Activated T-cell treated with anti-CD3 and anti-CD28 coated beads, Interleukin-2, amount 50 U/mL, for 72 hours (primary cell): ENCODE measurements around the gene CRIM1. TPM values are rescaled to one million over a fixed set of nuclear protein-coding genes. Genes with fewer than 3 reads are reported as not detected.
A peak's percentile ranks its signal among the peaks of the same experiment; 100 is the strongest.
"Not testable (repeated sequence)": the region's sequence is repeated elsewhere in the genome, so short reads cannot be mapped to it uniquely, and the experiment has no call there.

Source experiments
- ATAC-seq, 2 donors: fragments of 150-1000 bp; cut with Tn5 transposase; replicated peaks in 1 of 2; 2 replicates each; pipeline ENCODE4 v1.10.0; 2021; ENCODE audit warnings: moderate library complexity in 2 of 2, mild to moderate bottlenecking in 1 of 2
- DNase-seq, 2 donors: peaks; one replicate each; pipeline ENCODE4 v3.0.0; 2021 to 2022; ENCODE audit warnings: mixed read lengths in 1 of 2
- H3K27ac Mint-ChIP-seq: one replicate; pipeline ENCODE4 v1.8.0; 2022; ENCODE audit warnings: mild to moderate bottlenecking, moderate library complexity, mixed read lengths
- H3K27me3 Mint-ChIP-seq: one replicate; pipeline ENCODE4 v1.8.0; 2022; ENCODE audit warnings: low read depth, mixed read lengths
- H3K36me3 Mint-ChIP-seq, 2 donors: one replicate each; pipeline ENCODE4 v1.8.0; 2022; ENCODE audit warnings: mixed read lengths in 2 of 2, mild to moderate bottlenecking in 1 of 2; ENCODE audit not compliant: insufficient read depth in 2 of 2
- H3K4me1 Mint-ChIP-seq: one replicate; pipeline ENCODE4 v1.8.0; 2022; ENCODE audit warnings: low read depth, mixed read lengths
- H3K4me3 Mint-ChIP-seq, 2 donors: one replicate each; pipeline ENCODE4 v1.8.0; 2022; ENCODE audit warnings: mild to moderate bottlenecking in 2 of 2, mixed read lengths in 2 of 2, moderate library complexity in 2 of 2
- H3K9me3 Mint-ChIP-seq, 2 donors: one replicate each; pipeline ENCODE4 v1.8.0; 2022; ENCODE audit warnings: mixed read lengths in 2 of 2
- total RNA-seq, 2 donors: library from RNA; stranded (reverse); gene quantifications; one replicate each; pipeline ENCODE4 v1.2.3, GENCODE V29; 2022

CRIM1 gene
- total RNA-seq, 2 donors from 2014 or later: 2.6 to 3.3 TPM

DNA sequence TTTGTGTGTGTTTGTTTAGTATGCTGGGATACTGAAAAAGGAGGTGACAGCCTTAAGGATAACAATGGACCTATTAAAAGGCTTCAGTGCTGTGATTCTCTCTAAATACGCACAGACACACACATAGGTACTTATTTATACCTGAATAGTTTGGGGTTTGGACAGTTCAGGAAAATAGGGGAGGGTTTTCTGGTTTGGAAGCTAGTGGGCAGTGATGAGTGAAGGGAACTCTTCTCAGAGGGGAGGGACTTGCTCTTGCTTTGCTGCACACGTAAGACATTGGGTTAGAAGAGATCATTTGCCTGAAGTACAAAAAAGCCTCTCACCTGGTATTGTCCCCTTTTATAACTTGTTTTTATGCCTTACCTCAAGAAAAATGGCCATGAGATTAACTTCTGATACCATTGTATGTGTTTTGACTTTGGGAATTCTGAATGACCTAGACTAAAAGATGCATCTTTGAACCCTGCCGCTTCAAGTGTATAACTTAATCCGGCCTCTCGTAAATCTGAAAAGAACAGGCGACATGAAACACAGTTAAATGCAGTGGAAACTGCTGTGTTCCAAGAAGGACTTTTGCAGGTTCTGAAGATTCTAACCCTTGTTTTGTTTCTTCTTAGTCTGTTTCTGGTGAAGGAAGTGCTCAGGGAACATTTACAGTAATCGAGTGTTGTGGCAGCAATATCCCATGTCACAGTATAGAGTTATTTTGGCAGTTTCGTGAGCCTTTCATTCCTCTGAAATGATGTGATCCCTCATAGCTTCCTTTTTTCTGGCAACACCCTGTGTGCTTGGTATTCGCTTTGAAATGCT, 2.5 kb downstream of the CRIM1 start:
- DNase-seq: no peak
- Mint-ChIP-seq H3K27ac (peak overlapping the region; percentile 12), H3K27me3 (peaks cover 59% of the 10 kb centered on the region), H3K36me3 (no peaks in the 10 kb centered on the region), H3K9me3 (no peaks in the 10 kb centered on the region), H3K4me3 (peak overlapping the region; percentile 91 to 92), H3K4me1 (peaks cover 36% of the 10 kb centered on the region)
- ATAC-seq: no peak

GRCh38 chr2:36359067-36359466, 3.5 kb downstream of the CRIM1 start:
- peak overlapping the region; percentile 9 to 14 for H3K4me3 Mint-ChIP-seq

GRCh38 chr2:36360063-36360462, 4.5 kb downstream of the CRIM1 start:
- ATAC-seq (no peak), DNase-seq (no peak)
- no peak overlapping the region for H3K4me3 Mint-ChIP-seq
- no peaks in the 10 kb centered on the region for H3K9me3 Mint-ChIP-seq
- no peak overlapping the region for H3K27ac Mint-ChIP-seq
- H3K36me3 Mint-ChIP-seq: no peaks in the 10 kb centered on the region
- H3K4me1 Mint-ChIP-seq: peaks cover 25% of the 10 kb centered on the region
- peaks cover 40% of the 10 kb centered on the region for H3K27me3 Mint-ChIP-seq

More at GRCh38 chr2:36359067-36359466, 3.5 kb downstream of the CRIM1 start:
- peaks cover 32% of the 10 kb centered on the region for H3K4me1 Mint-ChIP-seq
- no peaks in the 10 kb centered on the region for H3K36me3 Mint-ChIP-seq
- no peak for DNase-seq
- peaks cover 50% of the 10 kb centered on the region for H3K27me3 Mint-ChIP-seq
- H3K9me3 Mint-ChIP-seq: no peaks in the 10 kb centered on the region
- no peak overlapping the region for H3K27ac Mint-ChIP-seq
- no peak for ATAC-seq

GRCh38 chr2:36360834-36361233, 5.3 kb downstream of the CRIM1 start:
- DNase-seq: no peak
- H3K27ac Mint-ChIP-seq: no peak overlapping the region
- H3K4me1 Mint-ChIP-seq: peaks cover 25% of the 10 kb centered on the region
- H3K36me3 Mint-ChIP-seq: no peaks in the 10 kb centered on the region
- no peak for ATAC-seq
- no peak overlapping the region for H3K4me3 Mint-ChIP-seq
- H3K27me3 Mint-ChIP-seq: peaks cover 40% of the 10 kb centered on the region
- H3K9me3 Mint-ChIP-seq: no peaks in the 10 kb centered on the region

- no peak overlapping the region for H3K27ac Mint-ChIP-seq
- H3K36me3 Mint-ChIP-seq: no peaks in the 10 kb centered on the region
- no peak for ATAC-seq
- DNase-seq: no peak
- H3K4me1 Mint-ChIP-seq: peaks cover 25% of the 10 kb centered on the region
- H3K27me3 Mint-ChIP-seq: peaks cover 40% of the 10 kb centered on the region
- no peaks in the 10 kb centered on the region for H3K9me3 Mint-ChIP-seq
- no peak overlapping the region for H3K4me3 Mint-ChIP-seq
Measured at GRCh38 chr2:36361396-36361795, 5.8 kb downstream of the CRIM1 start.

DNA sequence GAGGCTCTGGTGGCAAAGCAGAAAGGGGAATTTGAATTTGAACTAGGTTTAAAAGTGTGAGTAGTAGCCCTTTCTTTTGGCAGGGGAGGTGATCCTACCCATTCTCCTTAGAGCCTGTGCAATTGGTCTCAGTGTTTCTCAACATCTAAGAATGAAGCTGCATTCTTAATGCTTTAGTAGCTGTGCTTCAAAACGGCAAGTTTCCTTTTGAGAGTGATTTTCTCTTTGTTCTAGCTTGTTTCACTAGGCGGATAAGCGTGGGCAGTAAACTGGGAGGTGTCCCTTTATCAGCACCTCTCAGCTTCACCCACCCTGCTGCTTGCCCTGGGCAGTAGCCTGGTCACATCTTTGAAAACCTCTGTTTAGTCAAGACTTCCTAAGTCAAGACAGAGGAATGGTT, 6.7 kb downstream of the CRIM1 start:
- peaks cover 36% of the 10 kb centered on the region for H3K27me3 Mint-ChIP-seq
- H3K36me3 Mint-ChIP-seq: no peaks in the 10 kb centered on the region
- DNase-seq (no peak), ATAC-seq (no peak)
- no peaks in the 10 kb centered on the region for H3K9me3 Mint-ChIP-seq
- no peak overlapping the region for H3K27ac Mint-ChIP-seq
- peaks cover 21% of the 10 kb centered on the region for H3K4me1 Mint-ChIP-seq
- no peak overlapping the region for H3K4me3 Mint-ChIP-seq

DNA sequence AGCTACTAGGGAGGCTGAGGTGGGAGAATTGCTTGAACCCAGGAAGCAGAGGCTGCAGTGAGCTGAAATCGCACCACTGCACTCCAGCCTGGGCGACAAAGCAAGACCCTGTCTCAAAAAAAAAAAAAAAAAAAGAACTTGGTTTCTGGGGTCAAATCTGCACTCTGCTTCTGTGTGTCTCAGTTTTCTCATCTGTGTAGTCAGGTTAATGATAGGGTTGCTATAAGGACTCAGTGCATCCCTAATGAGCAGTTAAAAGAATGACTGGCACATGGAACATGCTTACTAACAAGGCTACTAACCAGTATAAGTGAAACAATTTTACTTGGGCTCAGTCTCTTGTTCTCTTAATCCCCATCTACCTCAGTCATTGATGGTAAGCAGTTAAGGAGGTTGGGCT, 7.5 kb downstream of the CRIM1 start:
- Mint-ChIP-seq H3K27me3 (peaks cover 28% of the 10 kb centered on the region), H3K4me1 (peaks cover 13% of the 10 kb centered on the region)
- H3K9me3 Mint-ChIP-seq, DNase-seq, H3K36me3 Mint-ChIP-seq, H3K27ac Mint-ChIP-seq, ATAC-seq, H3K4me3 Mint-ChIP-seq: not testable (repeated sequence)

DNA sequence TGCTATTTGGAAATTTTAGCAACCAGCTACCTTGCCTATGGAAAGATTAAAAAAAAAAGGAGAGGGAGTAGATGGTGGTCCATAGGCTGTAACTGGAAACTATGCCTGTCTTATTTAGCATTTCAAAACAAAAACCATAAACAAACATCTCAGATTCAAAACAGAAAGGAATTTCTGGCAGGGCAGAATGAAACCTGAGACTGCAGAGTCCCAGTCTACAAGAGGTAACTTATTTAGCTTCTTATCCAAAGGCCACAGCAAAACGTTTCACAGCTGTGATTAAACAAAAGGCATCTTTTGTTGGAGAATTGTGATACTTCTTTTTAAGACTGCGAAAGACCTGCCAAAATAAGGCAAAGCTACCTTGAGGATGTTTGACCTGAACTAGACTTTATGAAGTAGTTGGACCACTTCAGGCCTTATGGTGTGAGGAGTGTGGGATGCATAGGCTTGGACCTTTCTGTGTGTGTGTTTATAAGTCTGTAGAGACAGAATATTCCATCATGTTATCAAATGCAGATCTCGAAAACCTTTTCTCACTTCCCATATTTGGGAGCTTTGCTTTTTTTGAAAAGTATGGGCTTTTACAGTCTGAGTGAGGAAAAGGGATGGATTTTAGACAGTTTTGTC, 11.0 kb downstream of the CRIM1 start:
- Mint-ChIP-seq H3K27ac (no peak overlapping the region), H3K27me3 (peaks cover under 1% of the 10 kb centered on the region), H3K4me1 (no peaks in the 10 kb centered on the region), H3K4me3 (no peak overlapping the region), H3K9me3 (no peaks in the 10 kb centered on the region), H3K36me3 (peaks cover 0 to 1% of the 10 kb centered on the region in 2 donors)
- ATAC-seq (no peak), DNase-seq (no peak)

- Mint-ChIP-seq H3K36me3 (peaks cover 0 to 1% of the 10 kb centered on the region in 2 donors), H3K9me3 (no peaks in the 10 kb centered on the region), H3K4me3 (no peak overlapping the region), H3K4me1 (peaks cover 2% of the 10 kb centered on the region), H3K27me3 (no peaks in the 10 kb centered on the region), H3K27ac (no peak overlapping the region)
- DNase-seq: no peak
- no peak for ATAC-seq
Measured at GRCh38 chr2:36367486-36367885, 11.9 kb downstream of the CRIM1 start.

DNA sequence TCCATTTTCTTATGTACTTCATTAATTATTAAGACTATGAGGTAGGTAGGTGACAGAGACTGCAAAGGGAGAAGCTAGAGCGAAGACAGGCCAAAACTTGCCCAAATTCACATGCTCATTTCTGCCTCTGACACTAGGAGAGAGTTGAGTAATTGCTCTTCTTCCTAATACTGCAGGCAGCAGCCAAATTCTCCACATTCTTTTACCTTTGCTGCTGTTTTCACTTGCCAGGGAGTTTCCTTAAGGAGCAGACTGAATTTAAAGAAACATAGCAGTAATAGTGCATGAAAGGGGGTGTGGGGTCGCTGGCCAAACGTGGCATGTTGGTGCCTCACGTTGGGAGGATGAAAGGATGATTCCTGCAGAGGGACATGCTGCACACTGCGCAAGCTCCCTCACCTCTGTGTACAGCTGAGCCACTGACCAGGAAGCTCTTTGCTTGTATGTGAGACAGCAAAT, 12.3 kb downstream of the CRIM1 start:
- Mint-ChIP-seq H3K27me3 (no peaks in the 10 kb centered on the region), H3K4me1 (peaks cover 6% of the 10 kb centered on the region), H3K27ac (no peak overlapping the region), H3K36me3 (peaks cover 0 to 1% of the 10 kb centered on the region in 2 donors), H3K4me3 (no peak overlapping the region), H3K9me3 (no peaks in the 10 kb centered on the region)
- no peak for ATAC-seq
- no peak for DNase-seq

DNA sequence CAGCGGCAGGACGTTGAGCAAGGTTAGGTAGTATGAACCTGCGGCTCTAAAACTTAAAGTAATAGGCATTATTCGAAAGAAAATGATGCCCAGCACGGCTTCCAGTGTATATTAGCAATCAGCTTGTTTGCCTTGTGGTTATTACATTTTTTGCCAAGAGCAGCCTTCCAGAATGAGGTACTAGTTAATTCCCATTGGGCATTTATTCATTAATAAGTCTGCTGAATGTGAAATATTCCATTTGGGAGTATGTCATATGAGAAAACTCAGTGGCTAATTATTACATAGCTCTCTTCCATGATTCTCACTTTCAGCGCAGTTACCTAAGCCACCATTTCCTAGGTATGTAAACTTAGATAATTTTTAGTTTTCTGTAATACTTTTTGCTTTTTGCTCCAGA, 12.9 kb downstream of the CRIM1 start:
- Mint-ChIP-seq H3K4me3 (no peak overlapping the region), H3K36me3 (peaks cover 0 to 1% of the 10 kb centered on the region in 2 donors), H3K27me3 (no peaks in the 10 kb centered on the region), H3K4me1 (peaks cover 11% of the 10 kb centered on the region), H3K9me3 (no peaks in the 10 kb centered on the region), H3K27ac (no peak overlapping the region)
- ATAC-seq (no peak), DNase-seq (no peak)

DNA sequence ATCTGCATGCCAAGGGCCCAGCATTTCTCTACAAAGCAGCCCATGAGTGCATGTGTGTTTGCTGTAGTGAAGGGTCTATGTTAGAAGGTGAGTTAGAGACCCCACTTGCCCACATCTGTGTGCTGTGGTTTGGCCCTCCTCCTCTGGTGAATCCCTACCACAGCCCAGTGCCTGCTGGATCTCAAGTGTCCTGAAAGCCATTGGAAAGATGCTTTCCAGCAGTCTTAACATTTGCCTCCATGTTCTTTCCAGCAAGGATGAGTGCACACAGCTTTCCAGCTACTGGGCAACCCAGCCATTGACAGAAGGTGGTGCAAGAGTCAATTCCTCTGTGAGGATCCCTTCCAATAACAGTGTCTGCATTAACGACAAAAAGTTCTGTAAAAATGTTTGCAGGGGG, 13.6 kb downstream of the CRIM1 start:
- ATAC-seq: no peak
- no peak overlapping the region for H3K4me3 Mint-ChIP-seq

DNA sequence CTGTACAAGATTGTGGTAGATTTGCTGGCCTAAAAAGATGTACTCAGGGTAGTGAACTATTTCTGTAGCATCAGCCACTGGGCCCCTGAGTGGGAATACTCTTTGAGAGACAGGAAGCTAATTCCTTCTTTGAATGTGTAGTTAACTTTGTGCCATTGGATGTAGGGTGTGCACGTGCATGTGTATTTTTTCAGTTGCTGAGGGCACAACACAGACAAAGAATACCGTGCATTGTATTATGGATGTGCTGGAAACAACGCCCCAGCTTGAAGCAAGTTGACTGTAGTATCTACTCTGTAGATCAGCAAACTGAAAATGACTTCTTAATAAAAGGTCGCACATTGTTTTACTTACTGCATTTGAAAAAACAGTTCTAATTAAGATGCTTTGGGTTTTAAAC, 14.1 kb downstream of the CRIM1 start:
- Mint-ChIP-seq H3K4me3 (no peak overlapping the region), H3K27ac (no peak overlapping the region), H3K36me3 (peaks cover 0 to 1% of the 10 kb centered on the region in 2 donors), H3K9me3 (no peaks in the 10 kb centered on the region), H3K27me3 (no peaks in the 10 kb centered on the region), H3K4me1 (peaks cover 16% of the 10 kb centered on the region)
- ATAC-seq: no peak
- no peak for DNase-seq

More for the DNA sequence above, 13.6 kb downstream of the CRIM1 start:
- H3K36me3 Mint-ChIP-seq: peaks cover 0 to 1% of the 10 kb centered on the region in 2 donors
- peaks cover 16% of the 10 kb centered on the region for H3K4me1 Mint-ChIP-seq
- DNase-seq: no peak
- no peaks in the 10 kb centered on the region for H3K9me3 Mint-ChIP-seq
- no peak overlapping the region for H3K27ac Mint-ChIP-seq
- H3K27me3 Mint-ChIP-seq: no peaks in the 10 kb centered on the region
